H9 (cell line): ENCODE data around the gene VPS41. TPM values are rescaled to one million over a fixed set of nuclear protein-coding genes. Genes with fewer than 3 reads are reported as not detected.

ENCODE experiments used
- DNase-seq: peaks from one replicate; pipeline ENCODE4 v3.0.0-alpha.2; 2017
- H2AFZ ChIP-seq: one replicate; pipeline ENCODE4 v1.6.1; 2013; ENCODE audit warnings: mild to moderate bottlenecking, low read length, control low read depth, moderate library complexity
- H2AK5ac ChIP-seq: 2 replicates; pipeline ENCODE4 v1.6.1; 2013; ENCODE audit warnings: low read length, control low read depth, mixed read lengths; ENCODE audit not compliant: insufficient read length
- H2BK120ac ChIP-seq: one replicate; pipeline ENCODE4 v1.6.1; 2013; ENCODE audit warnings: low read depth, mild to moderate bottlenecking, low read length, control low read depth, inconsistent platforms; ENCODE audit not compliant: poor library complexity, severe bottlenecking
- H2BK12ac ChIP-seq: 2 replicates; pipeline ENCODE4 v1.6.1; 2013; ENCODE audit warnings: low read length, control low read depth, mixed read lengths, low read depth; ENCODE audit not compliant: insufficient read length
- H2BK15ac ChIP-seq: 2 replicates; pipeline ENCODE4 v1.6.1; 2013; ENCODE audit warnings: low read depth, low read length, control low read depth
- H2BK20ac ChIP-seq: one replicate; pipeline ENCODE4 v1.6.1; 2013; ENCODE audit warnings: low read depth, mild to moderate bottlenecking, low read length, control low read depth, inconsistent platforms; ENCODE audit not compliant: poor library complexity, severe bottlenecking
- H2BK5ac ChIP-seq: 2 replicates; pipeline ENCODE4 v1.6.1; 2013; ENCODE audit warnings: low read length, control low read depth, mixed read lengths; ENCODE audit not compliant: insufficient read length
- H3K14ac ChIP-seq: 2 replicates; pipeline ENCODE4 v1.6.1; 2013; ENCODE audit warnings: low read length, control low read depth; ENCODE audit not compliant: insufficient read depth
- H3K18ac ChIP-seq: 2 replicates; pipeline ENCODE4 v1.6.1; 2013; ENCODE audit warnings: low read depth, mild to moderate bottlenecking, mixed read lengths, low read length, control low read depth; ENCODE audit not compliant: insufficient read length
- H3K23ac ChIP-seq: 2 replicates; pipeline ENCODE4 v1.6.1; 2013; ENCODE audit warnings: low read length, control low read depth, mixed read lengths, low read depth; ENCODE audit not compliant: insufficient read length
- H3K23me2 ChIP-seq: 2 replicates; pipeline ENCODE4 v1.6.1; 2013; ENCODE audit warnings: low read depth, mild to moderate bottlenecking, mixed read lengths, low read length, control low read depth; ENCODE audit not compliant: insufficient read length, poor library complexity, severe bottlenecking
- H3K27ac ChIP-seq: 2 replicates; pipeline ENCODE4 v1.5.1; 2013; ENCODE audit warnings: low read length, control low read depth, mixed read lengths, low read depth; ENCODE audit not compliant: insufficient read length
- H3K27me3 ChIP-seq: 2 replicates; pipeline ENCODE4 v1.6.1; 2013; ENCODE audit warnings: low read length, control low read depth, inconsistent platforms; ENCODE audit not compliant: insufficient read depth
- H3K4ac ChIP-seq: 2 replicates; pipeline ENCODE4 v1.6.1; 2013; ENCODE audit warnings: low read depth, mild to moderate bottlenecking, control low read depth, inconsistent platforms, low read length, moderate library complexity
- H3K4me1 ChIP-seq: 2 replicates; pipeline ENCODE4 v1.6.1; 2013; ENCODE audit warnings: low read length, control low read depth, inconsistent platforms; ENCODE audit not compliant: insufficient read depth
- H3K4me2 ChIP-seq: 2 replicates; pipeline ENCODE4 v1.6.1; 2013; ENCODE audit warnings: low read length, control low read depth, mixed read lengths; ENCODE audit not compliant: insufficient read length, insufficient read depth
- H3K56ac ChIP-seq: 2 replicates; pipeline ENCODE4 v1.6.1; 2013; ENCODE audit warnings: low read depth, mild to moderate bottlenecking, mixed read lengths, low read length, control low read depth; ENCODE audit not compliant: insufficient read length
- H3K79me1 ChIP-seq: 2 replicates; pipeline ENCODE4 v1.6.1; 2013; ENCODE audit warnings: low read depth, mild to moderate bottlenecking, moderate library complexity, low read length, control low read depth, inconsistent platforms; ENCODE audit not compliant: insufficient read depth, poor library complexity, severe bottlenecking
- H3K79me2 ChIP-seq: 2 replicates; pipeline ENCODE4 v1.6.1; 2013; ENCODE audit warnings: low read length, control low read depth, inconsistent platforms; ENCODE audit not compliant: insufficient read depth
- H3K9ac ChIP-seq: 2 replicates; pipeline ENCODE4 v1.6.1; 2013; ENCODE audit warnings: low read length, control low read depth, mixed read lengths; ENCODE audit not compliant: insufficient read length; ENCODE audit errors: extremely low read depth
- H3K9me3 ChIP-seq: one replicate; pipeline ENCODE4 v1.6.1; 2013; ENCODE audit warnings: low read depth, low read length, inconsistent platforms; ENCODE audit not compliant: control insufficient read depth
- H3T11ph ChIP-seq: one replicate; pipeline ENCODE4 v1.6.1; 2013; ENCODE audit warnings: mild to moderate bottlenecking, low read length, control low read depth, inconsistent platforms
- H4K20me1 ChIP-seq: one replicate; pipeline ENCODE4 v1.6.1; 2013; ENCODE audit not compliant: control insufficient read depth, insufficient read length, insufficient read depth
- H4K5ac ChIP-seq: 2 replicates; pipeline ENCODE4 v1.6.1; 2013; ENCODE audit warnings: low read depth, mild to moderate bottlenecking, mixed read lengths, low read length, control low read depth; ENCODE audit not compliant: insufficient read length
- H4K8ac ChIP-seq: replicated peaks from 2 replicates; pipeline ENCODE4 v1.6.1; 2013; ENCODE audit warnings: low read length, control low read depth, mixed read lengths, low read depth; ENCODE audit not compliant: insufficient read length
- H4K91ac ChIP-seq: 2 replicates; pipeline ENCODE4 v1.6.1; 2013; ENCODE audit warnings: low read depth, mild to moderate bottlenecking, moderate library complexity, mixed read lengths, low read length, control low read depth; ENCODE audit not compliant: insufficient read length
- H3K27ac Mint-ChIP-seq, 3 experiments: 2 replicates in 2 of 3; 3 replicates in 1 of 3; pipeline ENCODE4 v1.8.0; 2020 to 2021; ENCODE audit warnings: mixed read lengths in 3 of 3, mild to moderate bottlenecking in 1 of 3, moderate library complexity in 1 of 3
- H3K27me3 Mint-ChIP-seq: 2 replicates; pipeline ENCODE4 v1.8.0; 2021; ENCODE audit warnings: low read depth, mild to moderate bottlenecking, moderate library complexity, mixed read lengths
- H3K36me3 Mint-ChIP-seq, 3 experiments: 2 replicates in 2 of 3; 3 replicates in 1 of 3; pipeline ENCODE4 v1.8.0; 2020 to 2021; ENCODE audit warnings: low read depth in 3 of 3, mixed read lengths in 3 of 3; ENCODE audit not compliant: insufficient read depth in 1 of 3
- H3K4me1 Mint-ChIP-seq, 2 experiments: 2 replicates each; pipeline ENCODE4 v1.8.0; 2020; ENCODE audit warnings: mixed read lengths in 2 of 2
- H3K4me3 Mint-ChIP-seq, 2 experiments: 2 replicates in 1 of 2; 3 replicates in 1 of 2; pipeline ENCODE4 v1.8.0; 2020 to 2021; ENCODE audit warnings: mild to moderate bottlenecking in 2 of 2, mixed read lengths in 2 of 2, moderate library complexity in 1 of 2
- H3K9me3 Mint-ChIP-seq, 2 experiments: 2 replicates in 1 of 2; 3 replicates in 1 of 2; pipeline ENCODE4 v1.8.0; 2020; ENCODE audit warnings: mild to moderate bottlenecking in 2 of 2, mixed read lengths in 2 of 2, moderate library complexity in 1 of 2
- WGBS: extraction: QIAGEN DNeasy Blood & Tissue Kit; methylation state at CpG from one replicate; pipeline ENCODE4 v1.1.7; 2013; ENCODE audit warnings: missing lambda C conversion rate, low lambda C conversion rate, mixed read lengths; ENCODE audit not compliant: insufficient read length; ENCODE audit errors: extremely low coverage; 5-methylcytosine and 5-hydroxymethylcytosine counted together
- total RNA-seq: library from RNA; stranded (reverse); gene quantifications from 2 replicates; pipeline ENCODE4 v1.2.1, GENCODE V29; 2021
- TF ChIP-seq, protein P1 (sequence below): fragments of 200-600 bp; sonication (generic); conservative IDR thresholded peaks from 3 replicates; pipeline ENCODE4 v1.8.0; 2021; ENCODE audit warnings: antibody characterized with exemption, mild to moderate bottlenecking

The VPS41 gene
- total RNA-seq, 1 experiment from 2014 or later: 49.3 TPM

DNA sequence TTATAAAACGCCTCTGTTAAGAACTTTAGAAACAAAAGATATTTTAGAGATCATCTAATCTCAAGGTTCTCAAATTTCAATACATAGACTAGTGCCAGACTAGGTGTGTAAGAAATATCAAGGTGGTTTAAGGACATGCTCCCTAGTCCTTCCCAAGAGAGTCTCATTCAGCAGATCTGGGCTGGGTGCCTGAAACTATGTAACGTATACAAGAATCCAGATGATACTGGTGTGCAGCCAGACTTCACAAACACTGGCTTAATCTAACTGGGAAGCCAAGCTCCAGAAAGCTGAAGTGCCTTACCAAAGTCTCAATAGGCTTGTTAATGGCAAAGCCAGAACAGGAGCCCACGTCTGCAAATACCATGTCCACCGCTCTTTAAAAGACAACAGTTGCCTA, 172.9 kb downstream of the VPS41 start:
- peaks cover 0 to 6% (median 4%) of the 10 kb centered on the region in 3 experiments; a peak in 4 of 7 replicates for H3K36me3 Mint-ChIP-seq
- H3K23me2 ChIP-seq: no peaks in the 10 kb centered on the region
- TF ChIP-seq, protein P1, sequence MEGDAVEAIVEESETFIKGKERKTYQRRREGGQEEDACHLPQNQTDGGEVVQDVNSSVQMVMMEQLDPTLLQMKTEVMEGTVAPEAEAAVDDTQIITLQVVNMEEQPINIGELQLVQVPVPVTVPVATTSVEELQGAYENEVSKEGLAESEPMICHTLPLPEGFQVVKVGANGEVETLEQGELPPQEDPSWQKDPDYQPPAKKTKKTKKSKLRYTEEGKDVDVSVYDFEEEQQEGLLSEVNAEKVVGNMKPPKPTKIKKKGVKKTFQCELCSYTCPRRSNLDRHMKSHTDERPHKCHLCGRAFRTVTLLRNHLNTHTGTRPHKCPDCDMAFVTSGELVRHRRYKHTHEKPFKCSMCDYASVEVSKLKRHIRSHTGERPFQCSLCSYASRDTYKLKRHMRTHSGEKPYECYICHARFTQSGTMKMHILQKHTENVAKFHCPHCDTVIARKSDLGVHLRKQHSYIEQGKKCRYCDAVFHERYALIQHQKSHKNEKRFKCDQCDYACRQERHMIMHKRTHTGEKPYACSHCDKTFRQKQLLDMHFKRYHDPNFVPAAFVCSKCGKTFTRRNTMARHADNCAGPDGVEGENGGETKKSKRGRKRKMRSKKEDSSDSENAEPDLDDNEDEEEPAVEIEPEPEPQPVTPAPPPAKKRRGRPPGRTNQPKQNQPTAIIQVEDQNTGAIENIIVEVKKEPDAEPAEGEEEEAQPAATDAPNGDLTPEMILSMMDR: no peak
- no peak overlapping the region for H3K14ac ChIP-seq
- no peaks in the 10 kb centered on the region for H3K9me3 ChIP-seq
- H3T11ph ChIP-seq: no peak overlapping the region
- no peaks in the 10 kb centered on the region for H3K27me3 ChIP-seq
- H2AFZ ChIP-seq: no peak overlapping the region
- H3K9ac ChIP-seq: no peak overlapping the region
- no peak overlapping the region for H4K8ac ChIP-seq
- no peak overlapping the region for H3K18ac ChIP-seq
- H3K4me1 ChIP-seq: no peaks in the 10 kb centered on the region
- no peak overlapping the region for H2BK20ac ChIP-seq
- H3K23ac ChIP-seq: no peak overlapping the region
- H2BK5ac ChIP-seq: no peak overlapping the region
- no peak overlapping the region for H3K4ac ChIP-seq
- H4K5ac ChIP-seq: no peak overlapping the region
- no peak for DNase-seq
- no peak overlapping the region for H2BK120ac ChIP-seq
- no peak overlapping the region; a peak in 1 of 7 replicates for H3K27ac Mint-ChIP-seq
- no peak overlapping the region for H3K27ac ChIP-seq
- H3K9me3 Mint-ChIP-seq: no peaks in the 10 kb centered on the region
- H2AK5ac ChIP-seq: no peak overlapping the region
- H3K56ac ChIP-seq: no peak overlapping the region
- H3K79me1 ChIP-seq: no peaks in the 10 kb centered on the region
- H3K27me3 Mint-ChIP-seq: no peaks in the 10 kb centered on the region
- no peak overlapping the region for H3K4me2 ChIP-seq
- WGBS: no CpG with 5 or more reads among the region's 4 CpGs
- no peak overlapping the region for H3K4me3 Mint-ChIP-seq
- H4K91ac ChIP-seq: no peak overlapping the region
- H2BK15ac ChIP-seq: no peak overlapping the region
- no peak overlapping the region for H2BK12ac ChIP-seq
- H3K79me2 ChIP-seq: no peaks in the 10 kb centered on the region
- no peaks in the 10 kb centered on the region for H3K4me1 Mint-ChIP-seq
- H4K20me1 ChIP-seq: no peaks in the 10 kb centered on the region
